AG10803 (cell line): ENCODE data around the gene CD300H.
"Not testable (repeated sequence)": the region's sequence is repeated elsewhere in the genome, so short reads cannot be mapped to it uniquely, and the experiment has no call there.

Source experiments
- DNase-seq: peaks from one replicate; pipeline ENCODE4 v3.0.0; 2010; ENCODE audit warnings: low read depth
- H3K4me3 ChIP-seq: 2 replicates; pipeline ENCODE4 v1.5.1; 2011; ENCODE audit warnings: mild to moderate bottlenecking, low read length, control low read depth
- TF ChIP-seq, protein P1 (sequence below): conservative IDR thresholded peaks from 2 replicates; pipeline ENCODE4 v1.5.1; 2011; ENCODE audit warnings: mild to moderate bottlenecking, low read length, control low read depth, inconsistent platforms

CD300H gene

GRCh38 chr17:74521701-74522201, 45.6 kb downstream of the CD300H start:
- H3K4me3 ChIP-seq: no peak overlapping the region
- DNase-seq: no peak
- TF ChIP-seq, protein P1, sequence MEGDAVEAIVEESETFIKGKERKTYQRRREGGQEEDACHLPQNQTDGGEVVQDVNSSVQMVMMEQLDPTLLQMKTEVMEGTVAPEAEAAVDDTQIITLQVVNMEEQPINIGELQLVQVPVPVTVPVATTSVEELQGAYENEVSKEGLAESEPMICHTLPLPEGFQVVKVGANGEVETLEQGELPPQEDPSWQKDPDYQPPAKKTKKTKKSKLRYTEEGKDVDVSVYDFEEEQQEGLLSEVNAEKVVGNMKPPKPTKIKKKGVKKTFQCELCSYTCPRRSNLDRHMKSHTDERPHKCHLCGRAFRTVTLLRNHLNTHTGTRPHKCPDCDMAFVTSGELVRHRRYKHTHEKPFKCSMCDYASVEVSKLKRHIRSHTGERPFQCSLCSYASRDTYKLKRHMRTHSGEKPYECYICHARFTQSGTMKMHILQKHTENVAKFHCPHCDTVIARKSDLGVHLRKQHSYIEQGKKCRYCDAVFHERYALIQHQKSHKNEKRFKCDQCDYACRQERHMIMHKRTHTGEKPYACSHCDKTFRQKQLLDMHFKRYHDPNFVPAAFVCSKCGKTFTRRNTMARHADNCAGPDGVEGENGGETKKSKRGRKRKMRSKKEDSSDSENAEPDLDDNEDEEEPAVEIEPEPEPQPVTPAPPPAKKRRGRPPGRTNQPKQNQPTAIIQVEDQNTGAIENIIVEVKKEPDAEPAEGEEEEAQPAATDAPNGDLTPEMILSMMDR: no peak

DNA sequence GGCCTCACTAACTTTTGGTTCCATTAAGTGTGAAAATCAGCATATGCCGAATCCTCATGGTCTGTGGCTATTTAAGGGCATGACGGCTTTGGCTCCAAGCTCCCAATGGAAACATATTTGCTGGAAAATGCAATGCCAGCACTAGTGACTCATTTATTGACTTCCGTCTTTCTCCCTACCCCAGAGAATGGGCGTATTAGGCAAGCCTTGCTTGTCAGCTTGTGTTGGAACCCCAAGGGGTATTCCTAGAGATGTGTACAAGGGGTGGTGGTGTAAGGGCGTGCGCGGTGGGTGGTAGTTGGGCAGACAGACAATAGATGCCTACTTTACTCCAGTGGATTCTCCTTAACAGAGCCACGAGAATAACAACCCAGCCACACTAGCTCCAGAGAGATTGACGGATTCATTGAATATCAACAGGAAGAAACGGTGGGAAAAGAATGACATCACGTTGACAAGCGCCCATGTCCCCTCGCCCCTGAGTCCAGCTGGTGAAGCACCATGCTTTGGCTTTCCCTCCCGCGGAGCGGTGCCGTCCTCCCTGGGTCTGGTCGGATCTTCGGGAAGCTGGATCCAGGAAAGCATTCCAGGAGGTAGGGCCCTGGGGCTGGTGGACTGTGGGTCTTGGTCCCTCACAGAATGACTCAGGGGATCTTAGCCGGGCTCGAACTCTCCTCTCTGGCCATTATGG, 46.4 kb downstream of the CD300H start:
- H3K4me3 ChIP-seq: no peak overlapping the region
- no peak for DNase-seq
- TF ChIP-seq, protein P1: no peak

DNA sequence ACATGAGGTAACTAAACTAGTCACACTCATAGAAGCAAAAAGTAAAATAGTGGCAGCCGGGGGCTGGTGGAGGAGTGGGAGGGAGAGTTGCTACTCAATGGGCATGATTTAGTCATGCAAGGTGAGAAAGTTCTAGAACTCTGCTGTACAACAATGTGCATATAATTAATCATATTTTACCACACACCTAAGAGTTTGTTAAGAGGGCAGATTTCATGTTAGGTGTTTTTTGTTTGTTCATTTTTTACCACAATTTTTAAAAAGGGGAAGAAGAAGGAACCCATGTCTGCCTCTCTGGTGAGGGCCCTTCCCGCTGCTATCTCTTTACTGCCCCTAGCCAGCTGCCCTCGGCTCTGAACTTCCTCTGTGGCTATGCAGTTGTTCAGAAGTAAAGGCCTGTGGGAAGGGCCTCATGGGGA, 47.3 kb downstream of the CD300H start:
- TF ChIP-seq, protein P1: no peak
- DNase-seq: no peak
- no peak overlapping the region for H3K4me3 ChIP-seq

- H3K4me3 ChIP-seq, DNase-seq: not testable (repeated sequence)
Observed at GRCh38 chr17:74518413-74518981, 48.8 kb downstream of the CD300H start.

- DNase-seq: no peak
- TF ChIP-seq, protein P1: no peak
Observed at GRCh38 chr17:74516561-74517328, 50.6 kb downstream of the CD300H start.

DNA sequence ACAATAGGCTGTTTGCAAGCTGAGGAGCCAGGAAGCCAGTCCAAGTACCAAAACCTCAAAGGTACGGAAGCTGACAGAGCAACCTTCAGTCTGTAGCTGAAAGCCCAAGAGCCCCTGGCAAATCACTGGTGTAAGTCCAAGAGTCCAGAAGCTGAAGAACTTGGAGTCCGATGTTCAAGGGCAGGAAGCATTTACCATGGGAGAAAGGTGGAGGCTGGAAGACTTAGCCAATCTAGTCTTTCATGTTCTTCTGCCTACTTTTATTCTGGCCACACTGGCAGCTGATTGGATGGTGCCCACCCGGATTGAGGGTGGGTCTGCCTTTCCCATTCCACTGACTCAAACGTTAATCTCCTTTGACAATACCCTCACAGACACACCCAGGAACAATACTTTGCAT, 51.4 kb downstream of the CD300H start:
- no peak for DNase-seq
- TF ChIP-seq, protein P1: no peak
- H3K4me3 ChIP-seq: no peak overlapping the region

More at GRCh38 chr17:74516561-74517328, 50.6 kb downstream of the CD300H start:
- no peak overlapping the region for H3K4me3 ChIP-seq

DNA sequence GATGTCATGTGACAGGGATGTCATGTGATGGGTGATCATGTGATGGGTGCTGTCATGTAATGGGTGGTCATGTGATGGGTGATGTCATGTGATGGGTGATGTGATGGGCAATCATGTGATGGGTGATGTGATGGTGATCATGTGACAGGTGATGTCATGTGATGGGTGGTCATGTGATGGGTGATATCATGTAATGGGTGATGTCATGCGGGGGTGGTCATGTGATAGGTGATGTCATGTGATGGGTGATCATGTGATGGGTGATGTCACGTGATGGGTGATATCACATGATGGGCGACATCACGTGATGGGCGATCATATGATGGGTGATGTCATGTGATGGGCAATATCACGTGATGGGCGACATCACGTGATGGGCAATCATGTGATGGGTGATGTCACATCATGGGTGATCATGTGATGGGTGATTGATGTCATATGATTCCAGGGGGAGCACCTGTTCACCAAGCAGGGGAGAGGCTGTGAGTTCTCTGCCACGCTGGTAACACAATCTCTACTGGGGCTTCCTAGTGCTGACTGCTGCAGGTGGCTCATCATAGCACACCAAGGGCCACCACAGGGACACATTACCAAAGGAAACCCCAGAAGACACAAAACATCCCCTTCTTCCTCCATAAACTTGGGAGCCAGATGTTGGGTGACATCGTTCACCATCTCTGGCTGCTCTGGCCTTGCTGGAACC, 52.5 kb downstream of the CD300H start:
- no peak overlapping the region for H3K4me3 ChIP-seq
- no peak for DNase-seq
- TF ChIP-seq, protein P1: no peak
